Liver (tissue), 9 donors: Measurements from ENCODE around the gene ZBTB7B. TPM values are rescaled to one million over a fixed set of nuclear protein-coding genes. Genes with fewer than 3 reads are reported as not detected.

Source experiments
- DNase-seq: peaks from one replicate; pipeline ENCODE4 v3.0.0-alpha.2; 2017; ENCODE audit warnings: low spot score
- H3K27ac ChIP-seq, 2 donors: one replicate each; pipeline ENCODE4 v1.7.0; 2013; ENCODE audit warnings: inconsistent platforms in 2 of 2, low read length in 2 of 2, control low read depth in 1 of 2, low read depth in 1 of 2, mild to moderate bottlenecking in 1 of 2
- H3K27me3 ChIP-seq, 4 donors: one replicate each; pipeline versions ENCODE4 v1.6.1 to v1.7.0; 2013; ENCODE audit warnings: low read length in 3 of 4, inconsistent platforms in 1 of 4, mild to moderate bottlenecking in 1 of 4, moderate library complexity in 1 of 4; ENCODE audit not compliant: control insufficient read depth in 4 of 4, insufficient read depth in 4 of 4
- H3K36me3 ChIP-seq, 4 donors: one replicate each; pipeline versions ENCODE4 v1.6.1 to v1.7.0; 2013; ENCODE audit warnings: low read length in 3 of 4, mild to moderate bottlenecking in 3 of 4, low read depth in 1 of 4, moderate library complexity in 1 of 4; ENCODE audit not compliant: control insufficient read depth in 4 of 4, insufficient read depth in 3 of 4
- H3K4me1 ChIP-seq, 4 donors: one replicate each; pipeline versions ENCODE4 v1.6.1 to v1.7.0; 2013; ENCODE audit warnings: low read length in 3 of 4, mild to moderate bottlenecking in 3 of 4, moderate library complexity in 1 of 4; ENCODE audit not compliant: control insufficient read depth in 4 of 4, insufficient read depth in 4 of 4
- H3K4me3 ChIP-seq, 3 donors: one replicate each; pipeline versions ENCODE4 v1.6.1 to v1.7.0; 2013; ENCODE audit warnings: low read length in 3 of 3, control low read depth in 1 of 3, low read depth in 1 of 3, mild to moderate bottlenecking in 1 of 3
- H3K9ac ChIP-seq, 2 donors: one replicate each; pipeline ENCODE4 v1.7.0; 2013; ENCODE audit warnings: low read length in 2 of 2, mild to moderate bottlenecking in 2 of 2, moderate library complexity in 2 of 2, control low read depth in 1 of 2, low read depth in 1 of 2
- H3K9me3 ChIP-seq, 4 donors: one replicate each; pipeline versions ENCODE4 v1.6.1 to v1.7.0; 2013; ENCODE audit warnings: low read length in 3 of 4; ENCODE audit not compliant: control insufficient read depth in 4 of 4
- ATF3 ChIP-seq: IDR thresholded peaks from 2 replicates; pipeline ENCODE4 v1.6.1; 2016; ENCODE audit warnings: antibody characterized with exemption
- CTCF ChIP-seq: fragments of 150-350 bp; IDR thresholded peaks from 2 replicates; pipeline ENCODE4 v1.5.1; 2017; ENCODE audit warnings: improper control_type of control experiment, low read depth, low read length; ENCODE audit not compliant: missing input control
- FOXA1 ChIP-seq: IDR thresholded peaks from 2 replicates; pipeline ENCODE4 v1.6.1; 2016; ENCODE audit warnings: antibody characterized with exemption
- FOXA2 ChIP-seq: IDR thresholded peaks from 2 replicates; pipeline ENCODE4 v1.6.1; 2016; ENCODE audit warnings: antibody characterized with exemption
- GABPA ChIP-seq, 2 donors: IDR thresholded peaks in 1 of 2; conservative IDR thresholded peaks in 1 of 2; 2 replicates each; pipeline ENCODE4 v1.6.1; 2016; ENCODE audit warnings: antibody characterized with exemption in 2 of 2, mild to moderate bottlenecking in 1 of 2, moderate library complexity in 1 of 2
- HNF4A ChIP-seq, 2 donors: conservative IDR thresholded peaks; 2 replicates each; pipeline ENCODE4 v1.6.1; 2016; ENCODE audit warnings: antibody characterized with exemption in 2 of 2, mild to moderate bottlenecking in 2 of 2
- HNF4G ChIP-seq: IDR thresholded peaks from 2 replicates; pipeline ENCODE4 v1.6.1; 2016; ENCODE audit warnings: antibody characterized with exemption
- NR2F2 ChIP-seq: IDR thresholded peaks from 2 replicates; pipeline ENCODE4 v1.6.1; 2016; ENCODE audit warnings: antibody characterized with exemption
- RXRA ChIP-seq, 2 donors: IDR thresholded peaks; 2 replicates each; pipeline ENCODE4 v1.6.1; 2017 to 2018; ENCODE audit warnings: antibody characterized with exemption in 2 of 2, mild to moderate bottlenecking in 1 of 2
- ZBTB33 ChIP-seq: IDR thresholded peaks from 2 replicates; pipeline ENCODE4 v1.6.1; 2016; ENCODE audit warnings: antibody characterized with exemption
- WGBS: extraction: QIAGEN DNeasy Blood & Tissue Kit; methylation state at CpG from one replicate; pipeline ENCODE4 v1.1.7; 2013; 5-methylcytosine and 5-hydroxymethylcytosine counted together
- polyA plus RNA-seq, 2 donors: library from polyadenylated mRNA; stranded (reverse) in 1 of 2; unstranded in 1 of 2; fragments of 200-250 nt in 1 of 2; fragments of >200 nt in 1 of 2; fragmentation: Nextera tagmentation in 1 of 2; extraction: Ambion mirVana in 1 of 2; gene quantifications; one replicate each; pipeline versions ENCODE4 v1.2.1 to v1.2.3, GENCODE V29; 2013 to 2015
- total RNA-seq, 2 donors: library from RNA; depleted of rRNA; stranded (reverse); fragments of >200 nt; gene quantifications; one replicate each; pipeline ENCODE4 v1.2.3, GENCODE V29; 2014
- donor health status: healthy.
- donor health status: healthy.
- donor health status: healthy.
- donor health status: healthy.
- donor health status: healthy.

The ZBTB7B gene
- total and polyA plus RNA-seq, 4 donors: 7.0 to 50.2 (median 21.1) TPM

- Histone ChIP-seq H3K4me3 (peak overlapping the region in 2 of 3 donors; percentile 71 to 86), H3K27ac (peak overlapping the region in 1 of 2 donors; percentile 76), H3K9ac (no peak overlapping the region), H3K27me3 (no peaks in the 10 kb centered on the region), H3K9me3 (no peaks in the 10 kb centered on the region), H3K4me1 (peaks cover 7 to 36% (median 30%) of the 10 kb centered on the region in 4 donors), H3K36me3 (no peaks in the 10 kb centered on the region)
- WGBS: 10% methylated on average over 14 of the region's 14 CpGs
- no peak for DNase-seq
- TF ChIP-seq FOXA1: no peak
- no peak for TF ChIP-seq GABPA (IDR thresholded peaks at IDR 0.05 in 1 of 2, conservative IDR thresholded peaks at IDR 0.05 in 1 of 2)
- no peak for TF ChIP-seq FOXA2
- TF ChIP-seq CTCF: no peak
- TF ChIP-seq ATF3: no peak
- no peak for TF ChIP-seq RXRA (IDR thresholded peaks at IDR 0.05)
- TF ChIP-seq ZBTB33: no peak
- no peak for TF ChIP-seq HNF4G
- TF ChIP-seq NR2F2: no peak
These were observed 61.7 kb downstream of the ZBTB7B start for GRCh38 chr1:155064111-155064831.

- peaks cover 7 to 36% (median 30%) of the 10 kb centered on the region in 4 donors for H3K4me1 ChIP-seq
These were observed 62.3 kb downstream of the ZBTB7B start for GRCh38 chr1:155064832-155065429.

More at GRCh38 chr1:155064832-155065429, 62.3 kb downstream of the ZBTB7B start:
- no peak for DNase-seq
- Histone ChIP-seq H3K4me3 (no peak overlapping the region), H3K9ac (no peak overlapping the region), H3K36me3 (no peaks in the 10 kb centered on the region), H3K27me3 (no peaks in the 10 kb centered on the region), H3K9me3 (no peaks in the 10 kb centered on the region), H3K27ac (no peak overlapping the region)
- WGBS: 58% methylated on average over 5 of the region's 5 CpGs
- TF ChIP-seq CTCF (no peak), HNF4A (conservative IDR thresholded peaks at IDR 0.05) (peak in 1 of 2 donors; percentile 24)
